WI38 (cell line): ENCODE data around the gene COMMD10.
A peak's percentile ranks its signal among the peaks of the same experiment; 100 is the strongest.

Experiments used
- H3K4me3 ChIP-seq: 2 replicates; pipeline ENCODE4 v1.5.1; 2011; ENCODE audit warnings: low read depth, mild to moderate bottlenecking, control low read depth, low read length
- TF ChIP-seq, protein P1 (sequence below): IDR thresholded peaks from 2 replicates; pipeline ENCODE4 v1.5.1; 2012; ENCODE audit warnings: low read depth, mild to moderate bottlenecking, control low read depth, low read length

COMMD10 gene

DNA sequence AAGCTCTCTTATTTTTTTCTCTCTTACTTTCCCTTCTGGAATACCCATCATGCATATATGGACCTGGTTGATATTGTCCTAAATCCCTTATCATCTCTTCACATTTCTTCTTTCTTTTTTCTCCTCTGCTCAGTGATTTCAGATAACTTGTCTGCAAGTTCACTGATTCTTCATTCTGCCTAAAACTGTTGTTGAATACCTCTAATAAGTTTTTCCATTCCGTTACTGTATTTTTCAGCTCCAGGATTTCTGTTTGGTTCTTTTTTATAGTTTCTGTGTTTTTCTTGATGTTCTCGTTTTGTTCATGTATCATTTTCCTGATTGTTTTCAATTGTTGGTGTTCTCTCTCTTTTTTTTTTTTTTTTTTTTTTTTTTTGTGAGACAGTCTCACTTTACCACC lies 203.7 kb downstream of the COMMD10 start:
- no peak overlapping the region for H3K4me3 ChIP-seq
- TF ChIP-seq, protein P1, sequence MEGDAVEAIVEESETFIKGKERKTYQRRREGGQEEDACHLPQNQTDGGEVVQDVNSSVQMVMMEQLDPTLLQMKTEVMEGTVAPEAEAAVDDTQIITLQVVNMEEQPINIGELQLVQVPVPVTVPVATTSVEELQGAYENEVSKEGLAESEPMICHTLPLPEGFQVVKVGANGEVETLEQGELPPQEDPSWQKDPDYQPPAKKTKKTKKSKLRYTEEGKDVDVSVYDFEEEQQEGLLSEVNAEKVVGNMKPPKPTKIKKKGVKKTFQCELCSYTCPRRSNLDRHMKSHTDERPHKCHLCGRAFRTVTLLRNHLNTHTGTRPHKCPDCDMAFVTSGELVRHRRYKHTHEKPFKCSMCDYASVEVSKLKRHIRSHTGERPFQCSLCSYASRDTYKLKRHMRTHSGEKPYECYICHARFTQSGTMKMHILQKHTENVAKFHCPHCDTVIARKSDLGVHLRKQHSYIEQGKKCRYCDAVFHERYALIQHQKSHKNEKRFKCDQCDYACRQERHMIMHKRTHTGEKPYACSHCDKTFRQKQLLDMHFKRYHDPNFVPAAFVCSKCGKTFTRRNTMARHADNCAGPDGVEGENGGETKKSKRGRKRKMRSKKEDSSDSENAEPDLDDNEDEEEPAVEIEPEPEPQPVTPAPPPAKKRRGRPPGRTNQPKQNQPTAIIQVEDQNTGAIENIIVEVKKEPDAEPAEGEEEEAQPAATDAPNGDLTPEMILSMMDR = no peak

DNA sequence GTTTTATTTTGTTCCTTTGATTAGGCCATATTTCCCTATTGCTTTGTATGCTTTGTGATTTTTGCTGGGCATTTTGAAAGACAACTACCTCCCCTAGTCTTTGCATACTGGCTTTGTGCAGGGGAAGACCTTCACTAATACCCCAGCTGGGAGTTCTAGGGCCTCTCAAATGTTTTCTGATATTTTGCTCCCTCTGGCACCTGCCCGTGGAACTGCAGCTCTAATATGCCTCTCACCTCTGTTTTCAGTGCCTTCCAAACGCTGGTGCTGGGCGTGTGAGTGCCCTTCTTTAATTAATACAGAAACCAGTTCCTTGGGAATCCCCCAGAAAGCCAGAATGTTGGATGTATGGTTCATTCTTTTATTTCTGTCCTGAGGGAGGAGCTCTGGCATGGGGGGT lies 204.5 kb downstream of the COMMD10 start:
- H3K4me3 ChIP-seq = no peak overlapping the region
- TF ChIP-seq, protein P1 = 0 out of 2 replicates have a peak, but pooled peaks have one; percentile 14

DNA sequence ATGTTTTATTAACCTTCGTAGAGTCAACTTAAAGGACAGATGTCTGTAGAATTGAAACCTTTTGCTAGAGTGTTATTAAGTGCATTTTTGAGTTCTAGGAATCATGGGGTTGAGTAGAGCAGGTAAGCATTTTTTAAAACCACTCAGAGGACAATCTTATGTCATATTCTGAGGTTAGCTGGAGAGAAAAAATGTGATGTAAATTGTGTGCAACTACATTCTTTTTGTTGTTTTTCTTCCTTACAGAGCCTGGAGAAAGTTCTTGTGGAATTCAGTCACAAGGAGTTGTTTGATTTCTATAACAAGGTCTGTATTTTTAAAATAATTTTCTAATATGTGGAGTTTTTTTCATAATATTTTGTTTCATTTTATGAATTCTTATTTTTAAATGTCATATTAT lies 206.4 kb downstream of the COMMD10 start:
- TF ChIP-seq, protein P1 = no peak
- no peak overlapping the region for H3K4me3 ChIP-seq

DNA sequence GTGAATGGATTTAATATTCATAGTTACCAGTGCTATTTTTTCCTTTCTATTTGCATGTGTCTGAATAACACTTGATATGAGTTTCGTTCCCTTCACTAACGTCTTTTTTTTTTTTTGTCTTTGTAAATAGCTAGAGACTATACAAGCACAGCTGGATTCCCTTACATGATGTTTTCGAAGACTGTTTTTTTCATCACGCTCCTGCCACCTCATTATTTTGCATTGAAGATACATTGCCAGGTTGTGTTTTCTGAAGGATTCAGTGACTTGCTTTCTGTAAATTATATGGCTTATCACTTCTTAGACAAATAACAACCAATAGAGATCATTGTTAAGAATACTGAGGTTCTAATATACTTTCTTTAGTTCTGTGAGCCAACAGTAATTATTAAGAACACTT lies 207.5 kb downstream of the COMMD10 start:
- TF ChIP-seq, protein P1 = no peak
- no peak overlapping the region for H3K4me3 ChIP-seq

DNA sequence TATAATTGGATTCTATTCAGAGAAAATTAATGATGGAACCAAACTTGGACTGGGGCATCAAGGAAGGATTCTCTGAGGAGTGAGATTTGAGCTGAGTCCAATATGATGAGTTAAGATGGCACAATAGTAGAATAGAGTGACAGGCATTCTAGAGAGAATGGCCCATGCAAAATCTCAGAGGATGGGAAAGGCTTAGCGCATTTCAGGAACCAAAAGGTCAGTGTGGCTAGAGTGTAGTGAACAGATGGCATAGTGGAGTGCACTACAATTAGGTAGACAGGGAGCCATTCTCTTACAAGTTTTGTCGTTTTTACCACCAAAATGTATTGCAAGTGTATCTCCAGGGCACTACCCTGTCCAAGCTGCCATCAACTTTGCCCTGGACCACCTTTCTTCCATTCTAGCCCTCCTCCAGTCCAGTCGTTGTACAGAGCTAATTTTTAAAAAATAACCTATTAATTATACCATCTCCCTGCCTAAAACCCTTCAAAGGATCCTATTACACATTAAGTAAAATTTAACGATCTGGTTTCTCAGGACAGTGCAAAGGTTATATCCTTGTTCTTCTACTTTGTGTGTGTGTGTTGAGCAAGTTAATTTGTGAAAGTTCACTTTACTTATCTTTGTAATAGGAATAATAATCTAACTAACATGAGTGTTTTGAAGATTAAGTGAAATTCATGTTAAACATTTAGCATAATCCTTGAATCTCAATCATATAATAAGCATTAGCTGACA lies 211.7 kb downstream of the COMMD10 start:
- TF ChIP-seq, protein P1 = no peak
- H3K4me3 ChIP-seq = no peak overlapping the region

DNA sequence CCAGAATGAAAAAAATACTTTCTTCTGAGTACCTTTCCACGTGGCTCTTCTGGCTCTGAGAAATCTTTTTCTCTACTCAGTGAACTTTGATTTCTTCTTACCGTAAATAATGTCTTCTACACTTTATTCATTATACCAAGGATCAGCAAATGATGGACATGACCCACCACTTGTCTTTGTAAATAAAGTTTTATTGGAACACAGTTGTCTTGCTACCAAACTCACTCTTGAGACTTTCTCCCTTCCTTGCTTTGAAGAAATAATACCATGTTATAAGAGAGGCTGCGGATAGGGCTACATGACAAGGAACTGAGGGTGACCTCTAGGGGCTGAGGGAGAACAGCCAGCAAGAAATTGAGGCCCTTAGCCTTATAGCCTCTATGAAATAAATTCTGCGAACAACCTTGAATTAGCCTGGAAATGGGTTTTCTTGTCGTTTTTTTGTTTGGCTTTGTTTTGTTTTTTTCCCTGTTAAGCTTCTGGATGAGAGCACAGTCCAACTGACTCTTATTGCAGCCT lies 212.5 kb downstream of the COMMD10 start:
- no peak overlapping the region for H3K4me3 ChIP-seq
- TF ChIP-seq, protein P1 = no peak
